ENCODE results near the gene CFAP157. TPM values are rescaled to one million over a fixed set of nuclear protein-coding genes. Genes with fewer than 3 reads are reported as not detected.

The CFAP157 gene
- total RNA-seq, 2 donors from 2014 or later, result 0.27 to 0.28 TPM

- TF ChIP-seq CTCF (IDR thresholded peaks at IDR 0.05), result peak; percentile 22
- Histone ChIP-seq H3K9me3 (no peaks in the 10 kb centered on the region), H3K4me1 (ENCODE audit: control insufficient read depth in 1 of 2, low read depth in 2 of 2) (no peaks in the 10 kb centered on the region), H3K36me3 (no peaks in the 10 kb centered on the region), H3K4me3 (no peak overlapping the region), H3K27ac (no peak overlapping the region), H3K27me3 (replicated peaks; ENCODE audit: insufficient read depth) (no peaks in the 10 kb centered on the region)
- ATAC-seq (ENCODE audit: insufficient number of reproducible peaks, low FRiP score, low read depth) (no peak), DNase-seq (ENCODE audit: low spot score) (no peak)
Measured at GRCh38 chr9:127763918-127764384, 57.2 kb downstream of the CFAP157 start.

- Histone ChIP-seq H3K9me3 (no peaks in the 10 kb centered on the region), H3K36me3 (no peaks in the 10 kb centered on the region), H3K27me3 (replicated peaks; ENCODE audit: insufficient read depth) (no peaks in the 10 kb centered on the region), H3K27ac (no peak overlapping the region), H3K4me1 (ENCODE audit: control insufficient read depth in 1 of 2, low read depth in 2 of 2) (peaks cover 1 to 4% of the 10 kb centered on the region in 2 donors), H3K4me3 (no peak overlapping the region)
- DNase-seq (ENCODE audit: low spot score), result no peak
- TF ChIP-seq CTCF (IDR thresholded peaks at IDR 0.05), result no peak
- ATAC-seq (ENCODE audit: insufficient number of reproducible peaks, low FRiP score, low read depth), result no peak
Measured at GRCh38 chr9:127765418-127765817, 58.6 kb downstream of the CFAP157 start.

Other genes with a start within 250 kb of the CFAP157 start
- gene STXBP1, start 94.7 kb upstream of the CFAP157 start, total RNA-seq, result 10 to 100 TPM; 66.2 to 87.3 TPM
- 10 to 100 TPM in 1 of 2 donors, 1 to 10 TPM in 1; 9.3 to 25.9 TPM for gene PTRH1, start 8.7 kb downstream of the CFAP157 start, total RNA-seq
- gene TTC16, start 9.1 kb downstream of the CFAP157 start, total RNA-seq, result under 1 TPM; 0.14 to 0.27 TPM
- gene TOR2A, start 28.3 kb downstream of the CFAP157 start, total RNA-seq, result 10 to 100 TPM; 14.5 to 16.9 TPM
- 10 to 100 TPM in 1 of 2 donors, 1 to 10 TPM in 1; 5.3 to 13.1 TPM for gene SH2D3C, start 71.7 kb downstream of the CFAP157 start, total RNA-seq
- gene CDK9, start 79.0 kb downstream of the CFAP157 start, total RNA-seq, result 100 to 1,000 TPM; 104 to 111 TPM
- 100 to 1,000 TPM; 119 to 136 TPM for gene FPGS, start 95.9 kb downstream of the CFAP157 start, total RNA-seq
- 100 to 1,000 TPM; 239 to 268 TPM for gene ENG, start 147.7 kb downstream of the CFAP157 start, total RNA-seq
- gene AK1, start 170.7 kb downstream of the CFAP157 start, total RNA-seq, result 10 to 100 TPM; 35.1 to 77.7 TPM
- gene ST6GALNAC6, start 192.6 kb downstream of the CFAP157 start, total RNA-seq, result 100 to 1,000 TPM; 140 to 221 TPM
- 10 to 100 TPM; 45.0 to 61.2 TPM for gene ST6GALNAC4, start 210.1 kb downstream of the CFAP157 start, total RNA-seq
- 1 to 10 TPM; 6.0 to 8.8 TPM for gene PIP5KL1, start 223.8 kb downstream of the CFAP157 start, total RNA-seq
- gene DPM2, start 230.9 kb downstream of the CFAP157 start, total RNA-seq, result 10 to 100 TPM; 18.8 to 26.0 TPM